Measurements from ENCODE around the gene STAT3.
"Not testable (repeated sequence)": the region's sequence is repeated elsewhere in the genome, so short reads cannot be mapped to it uniquely, and the experiment has no call there.

DNA sequence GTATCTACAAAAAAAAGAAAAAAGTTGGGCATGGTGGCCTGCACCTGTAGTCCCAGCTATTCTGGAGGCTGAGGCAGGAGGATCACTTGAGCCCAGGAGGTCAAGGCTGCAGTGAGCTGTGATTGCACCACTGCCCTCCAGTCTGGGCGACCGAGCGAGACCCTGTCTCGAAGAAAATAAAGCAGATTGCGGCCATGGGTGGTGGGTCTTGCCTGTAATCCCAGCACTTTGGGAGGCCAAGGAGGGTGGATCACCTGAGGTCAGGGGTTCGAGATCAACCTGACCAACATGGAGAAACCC, 83.3 kb downstream of the STAT3 start:
- TF ChIP-seq, protein P1, sequence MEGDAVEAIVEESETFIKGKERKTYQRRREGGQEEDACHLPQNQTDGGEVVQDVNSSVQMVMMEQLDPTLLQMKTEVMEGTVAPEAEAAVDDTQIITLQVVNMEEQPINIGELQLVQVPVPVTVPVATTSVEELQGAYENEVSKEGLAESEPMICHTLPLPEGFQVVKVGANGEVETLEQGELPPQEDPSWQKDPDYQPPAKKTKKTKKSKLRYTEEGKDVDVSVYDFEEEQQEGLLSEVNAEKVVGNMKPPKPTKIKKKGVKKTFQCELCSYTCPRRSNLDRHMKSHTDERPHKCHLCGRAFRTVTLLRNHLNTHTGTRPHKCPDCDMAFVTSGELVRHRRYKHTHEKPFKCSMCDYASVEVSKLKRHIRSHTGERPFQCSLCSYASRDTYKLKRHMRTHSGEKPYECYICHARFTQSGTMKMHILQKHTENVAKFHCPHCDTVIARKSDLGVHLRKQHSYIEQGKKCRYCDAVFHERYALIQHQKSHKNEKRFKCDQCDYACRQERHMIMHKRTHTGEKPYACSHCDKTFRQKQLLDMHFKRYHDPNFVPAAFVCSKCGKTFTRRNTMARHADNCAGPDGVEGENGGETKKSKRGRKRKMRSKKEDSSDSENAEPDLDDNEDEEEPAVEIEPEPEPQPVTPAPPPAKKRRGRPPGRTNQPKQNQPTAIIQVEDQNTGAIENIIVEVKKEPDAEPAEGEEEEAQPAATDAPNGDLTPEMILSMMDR (conservative IDR thresholded peaks at IDR 0.05; ENCODE audit: low read length) = not testable (repeated sequence)
- not testable (repeated sequence) for TF ChIP-seq EZH2phosphoT487 (IDR thresholded peaks at IDR 0.05; ENCODE audit: borderline replicate concordance, low read depth, low read length)
